GM12891 (cell line): Measurements from ENCODE around the gene HS6ST3.

Experiments
- DNase-seq: peaks from one replicate; pipeline ENCODE4 v3.0.0; 2011; ENCODE audit warnings: low spot score; ENCODE audit not compliant: insufficient read length
- FAIRE-seq: peaks from 2 replicates; lab custom pipeline; 2011; peaks lifted over from hg19 to GRCh38; lab: Jason Lieb, UNC
- PAX5 ChIP-seq: IDR thresholded peaks from 2 replicates; pipeline ENCODE4 v1.6.1; 2011; ENCODE audit warnings: low read length, moderate library complexity, mild to moderate bottlenecking; ENCODE audit not compliant: insufficient read depth, severe bottlenecking
- POLR2A ChIP-seq: IDR thresholded peaks from 2 replicates; pipeline ENCODE4 v1.6.1; 2011; ENCODE audit warnings: low read depth, low read length, control low read depth
- POLR2AphosphoS5 ChIP-seq: IDR thresholded peaks from 2 replicates; pipeline ENCODE4 v1.6.1; 2011; ENCODE audit warnings: low read depth, low read length, control low read depth
- POU2F2 ChIP-seq: IDR thresholded peaks from 2 replicates; pipeline ENCODE4 v1.6.1; 2011; ENCODE audit warnings: low read depth, mild to moderate bottlenecking, control low read depth, low read length, moderate library complexity
- SPI1 ChIP-seq: IDR thresholded peaks from 2 replicates; pipeline ENCODE4 v1.6.1; 2011; ENCODE audit warnings: low read depth, low read length, control low read depth
- TAF1 ChIP-seq: IDR thresholded peaks from 2 replicates; pipeline ENCODE4 v1.6.1; 2011; ENCODE audit warnings: low read depth, low read length, control low read depth

HS6ST3 gene

GRCh38 chr13:96223231-96223630 lies 133.3 kb downstream of the HS6ST3 start:
- no peak for FAIRE-seq
- no peak for DNase-seq
- TF ChIP-seq SPI1 (no peak), POLR2A (no peak), POLR2AphosphoS5 (no peak), TAF1 (no peak), POU2F2 (no peak)

GRCh38 chr13:96229356-96229755 lies 139.4 kb downstream of the HS6ST3 start:
- DNase-seq: no peak
- no peak for FAIRE-seq
- TF ChIP-seq POLR2A (no peak), SPI1 (no peak), POLR2AphosphoS5 (no peak), PAX5 (no peak), POU2F2 (no peak), TAF1 (no peak)

GRCh38 chr13:96238241-96238640 lies 148.3 kb downstream of the HS6ST3 start:
- FAIRE-seq (no peak), DNase-seq (no peak)
- TF ChIP-seq TAF1 (no peak), POU2F2 (no peak), POLR2A (no peak), PAX5 (no peak), SPI1 (no peak), POLR2AphosphoS5 (no peak)

GRCh38 chr13:96238861-96239260 lies 149.0 kb downstream of the HS6ST3 start:
- no peak for FAIRE-seq
- DNase-seq: no peak
- TF ChIP-seq TAF1: no peak

- FAIRE-seq (no peak), DNase-seq (no peak)
- TF ChIP-seq POLR2AphosphoS5 (no peak), PAX5 (no peak), TAF1 (no peak), SPI1 (no peak), POU2F2 (no peak), POLR2A (no peak)
Observed at GRCh38 chr13:96243376-96243775, 153.5 kb downstream of the HS6ST3 start.

GRCh38 chr13:96248103-96248502 lies 158.2 kb downstream of the HS6ST3 start:
- TF ChIP-seq POLR2AphosphoS5: no peak
- no peak for TF ChIP-seq SPI1
- TF ChIP-seq POLR2A: no peak
- TF ChIP-seq POU2F2: no peak
- TF ChIP-seq TAF1: no peak
- no peak for TF ChIP-seq PAX5
- FAIRE-seq: no peak
- DNase-seq: no peak

- DNase-seq (no peak), FAIRE-seq (no peak)
- TF ChIP-seq SPI1 (no peak), POU2F2 (no peak)
Observed at GRCh38 chr13:96248996-96249395, 159.1 kb downstream of the HS6ST3 start.

GRCh38 chr13:96252903-96253302 lies 163.0 kb downstream of the HS6ST3 start:
- TF ChIP-seq POU2F2: no peak
- TF ChIP-seq PAX5: no peak
- TF ChIP-seq POLR2AphosphoS5: no peak
- no peak for TF ChIP-seq TAF1
- no peak for TF ChIP-seq SPI1
- no peak for TF ChIP-seq POLR2A
- DNase-seq (no peak), FAIRE-seq (no peak)

GRCh38 chr13:96273196-96273595 lies 183.3 kb downstream of the HS6ST3 start:
- no peak for TF ChIP-seq POLR2A
- TF ChIP-seq SPI1: no peak
- no peak for TF ChIP-seq POLR2AphosphoS5
- no peak for TF ChIP-seq PAX5
- no peak for TF ChIP-seq TAF1
- no peak for TF ChIP-seq POU2F2
- DNase-seq (no peak), FAIRE-seq (no peak)

GRCh38 chr13:96274046-96274445 lies 184.1 kb downstream of the HS6ST3 start:
- FAIRE-seq (no peak), DNase-seq (no peak)
- TF ChIP-seq PAX5 (no peak), POU2F2 (no peak)

- TF ChIP-seq POLR2A: no peak
- no peak for TF ChIP-seq TAF1
- TF ChIP-seq POLR2AphosphoS5: no peak
- TF ChIP-seq POU2F2: no peak
- TF ChIP-seq PAX5: no peak
- TF ChIP-seq SPI1: no peak
- FAIRE-seq (no peak), DNase-seq (no peak)
Observed at GRCh38 chr13:96279904-96280303, 190.0 kb downstream of the HS6ST3 start.
